ENCODE measurements around the gene PLA2G15. TPM values are rescaled to one million over a fixed set of nuclear protein-coding genes. Genes with fewer than 3 reads are reported as not detected.

The PLA2G15 gene
- total and polyA plus RNA-seq, 2 donors: 8.4 to 13.1 TPM

GRCh38 chr16:68244481-68244902 is 681 bp upstream of the PLA2G15 start:
- 11% methylated on average over 20 of the region's 20 CpGs for WGBS
- peak overlapping the region; percentile 75 to 89 for H3K4me3 ChIP-seq (ENCODE audit: low read length in 2 of 2)
- H3K27me3 ChIP-seq (ENCODE audit: control insufficient read depth in 2 of 2, insufficient read depth in 1 of 2, low read length in 1 of 2): no peaks in the 10 kb centered on the region
- DNase-seq (ENCODE audit: low read depth in 6 of 9, low spot score in 9 of 9): no peak
- H3K27ac ChIP-seq (ENCODE audit: low read depth in 1 of 2, low read length in 1 of 2): peak overlapping the region in 1 of 2 donors; percentile 26
- H3K9me3 ChIP-seq (ENCODE audit: control insufficient read depth in 2 of 2, insufficient read depth in 1 of 2, low read length in 1 of 2): peaks cover 0 to 5% of the 10 kb centered on the region in 2 donors
- peaks cover 11 to 13% of the 10 kb centered on the region in 2 donors for H3K36me3 ChIP-seq (ENCODE audit: control insufficient read depth in 2 of 2, insufficient read depth in 2 of 2, low read length in 1 of 2)
- H3K4me1 ChIP-seq (ENCODE audit: control insufficient read depth in 2 of 2, insufficient read depth in 2 of 2, low read length in 2 of 2): peaks cover 35 to 51% of the 10 kb centered on the region in 2 donors

DNA sequence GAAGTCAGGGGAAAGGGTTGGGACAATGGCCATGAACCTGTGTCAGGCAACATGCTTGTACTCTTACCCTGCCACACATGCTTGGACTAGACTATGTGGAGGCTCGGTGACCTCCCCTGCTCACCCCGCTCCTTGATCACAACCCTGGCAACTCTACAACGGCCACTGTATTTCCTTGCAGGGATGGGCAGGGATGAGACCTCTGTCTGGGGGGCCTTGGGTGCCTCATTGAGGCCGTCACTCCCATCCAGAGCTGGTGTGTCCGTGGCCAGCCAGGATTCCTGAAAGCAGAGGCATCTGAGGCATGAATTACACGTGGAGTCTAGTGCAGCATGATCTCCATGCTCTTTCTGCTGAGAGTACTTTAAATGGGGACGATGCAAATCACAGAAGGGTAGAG is 948 bp downstream of the PLA2G15 start:
- Histone ChIP-seq H3K4me1 (ENCODE audit: control insufficient read depth in 2 of 2, insufficient read depth in 2 of 2, low read length in 2 of 2) (peaks cover 37 to 52% of the 10 kb centered on the region in 2 donors), H3K9me3 (ENCODE audit: control insufficient read depth in 2 of 2, insufficient read depth in 1 of 2, low read length in 1 of 2) (no peaks in the 10 kb centered on the region), H3K27ac (ENCODE audit: low read depth in 1 of 2, low read length in 1 of 2) (no peak overlapping the region), H3K36me3 (ENCODE audit: control insufficient read depth in 2 of 2, insufficient read depth in 2 of 2, low read length in 1 of 2) (peaks cover 22 to 26% of the 10 kb centered on the region in 2 donors), H3K27me3 (ENCODE audit: control insufficient read depth in 2 of 2, insufficient read depth in 1 of 2, low read length in 1 of 2) (no peaks in the 10 kb centered on the region), H3K4me3 (ENCODE audit: low read length in 2 of 2) (peak overlapping the region; percentile 75 to 89)
- DNase-seq (ENCODE audit: low read depth in 6 of 9, low spot score in 9 of 9): no peak
- WGBS: 96% methylated on average over 7 of the region's 7 CpGs

DNA sequence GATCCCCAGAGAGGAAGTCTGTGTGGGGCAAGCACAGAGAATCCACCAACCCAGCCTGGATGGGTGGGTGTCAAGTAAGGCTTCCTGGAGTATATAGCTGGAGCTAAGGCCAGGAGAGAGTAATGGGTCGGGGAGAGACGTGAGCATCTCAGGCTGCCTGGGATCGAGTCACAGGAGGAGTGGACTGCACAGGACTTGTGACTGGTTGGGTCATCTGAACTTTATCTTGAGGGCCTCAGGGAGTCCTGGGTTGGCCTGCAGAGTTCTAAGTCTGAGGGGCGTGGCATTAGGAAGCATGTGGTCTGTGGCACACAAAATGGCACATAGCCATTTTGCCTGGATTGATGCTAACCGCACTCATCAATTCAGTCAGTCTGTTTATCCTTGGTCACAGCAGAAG is 1.5 kb downstream of the PLA2G15 start:
- Histone ChIP-seq H3K4me3 (ENCODE audit: low read length in 2 of 2) (no peak overlapping the region), H3K4me1 (ENCODE audit: control insufficient read depth in 2 of 2, insufficient read depth in 2 of 2, low read length in 2 of 2) (peaks cover 42 to 57% of the 10 kb centered on the region in 2 donors), H3K36me3 (ENCODE audit: control insufficient read depth in 2 of 2, insufficient read depth in 2 of 2, low read length in 1 of 2) (peaks cover 24 to 27% of the 10 kb centered on the region in 2 donors), H3K9me3 (ENCODE audit: control insufficient read depth in 2 of 2, insufficient read depth in 1 of 2, low read length in 1 of 2) (no peaks in the 10 kb centered on the region), H3K27ac (ENCODE audit: low read depth in 1 of 2, low read length in 1 of 2) (no peak overlapping the region), H3K27me3 (ENCODE audit: control insufficient read depth in 2 of 2, insufficient read depth in 1 of 2, low read length in 1 of 2) (no peaks in the 10 kb centered on the region)
- WGBS: 98% methylated on average over 5 of the region's 5 CpGs
- DNase-seq (ENCODE audit: low read depth in 6 of 9, low spot score in 9 of 9): no peak

DNA sequence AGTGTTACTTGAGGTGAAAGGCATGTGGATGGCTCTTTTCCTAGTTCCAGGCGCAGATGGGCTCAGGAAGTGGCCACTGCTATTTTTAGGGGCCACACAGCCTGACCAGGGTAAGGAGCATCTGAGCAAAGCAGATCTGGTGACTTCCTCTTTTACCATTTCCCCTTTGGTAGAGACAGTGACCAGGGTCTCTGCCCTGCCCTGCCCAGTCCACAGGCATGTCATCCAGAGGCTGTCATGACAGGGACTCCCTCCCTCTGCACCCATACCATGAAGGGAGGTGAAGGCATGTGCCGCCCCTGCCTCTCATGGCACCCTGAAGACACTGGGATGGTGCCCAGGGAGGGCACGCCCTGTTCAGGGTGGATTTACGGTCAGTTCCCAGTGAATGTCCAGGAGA is 2.2 kb downstream of the PLA2G15 start:
- H3K4me1 ChIP-seq (ENCODE audit: control insufficient read depth in 2 of 2, insufficient read depth in 2 of 2, low read length in 2 of 2): peaks cover 49 to 65% of the 10 kb centered on the region in 2 donors
- no peaks in the 10 kb centered on the region for H3K27me3 ChIP-seq (ENCODE audit: control insufficient read depth in 2 of 2, insufficient read depth in 1 of 2, low read length in 1 of 2)
- no peak overlapping the region for H3K4me3 ChIP-seq (ENCODE audit: low read length in 2 of 2)
- 96% methylated on average over 4 of the region's 4 CpGs for WGBS
- H3K9me3 ChIP-seq (ENCODE audit: control insufficient read depth in 2 of 2, insufficient read depth in 1 of 2, low read length in 1 of 2): no peaks in the 10 kb centered on the region
- H3K36me3 ChIP-seq (ENCODE audit: control insufficient read depth in 2 of 2, insufficient read depth in 2 of 2, low read length in 1 of 2): peaks cover 24 to 31% of the 10 kb centered on the region in 2 donors
- no peak for DNase-seq (ENCODE audit: low read depth in 6 of 9, low spot score in 9 of 9)
- no peak overlapping the region for H3K27ac ChIP-seq (ENCODE audit: low read depth in 1 of 2, low read length in 1 of 2)

GRCh38 chr16:68247932-68248331 is 2.8 kb downstream of the PLA2G15 start:
- no peak overlapping the region for H3K4me3 ChIP-seq (ENCODE audit: low read length in 2 of 2)
- WGBS: 96% methylated on average over 4 of the region's 4 CpGs
- H3K36me3 ChIP-seq (ENCODE audit: control insufficient read depth in 2 of 2, insufficient read depth in 2 of 2, low read length in 1 of 2): peaks cover 26 to 35% of the 10 kb centered on the region in 2 donors
- H3K27me3 ChIP-seq (ENCODE audit: control insufficient read depth in 2 of 2, insufficient read depth in 1 of 2, low read length in 1 of 2): no peaks in the 10 kb centered on the region
- peaks cover 54 to 70% of the 10 kb centered on the region in 2 donors for H3K4me1 ChIP-seq (ENCODE audit: control insufficient read depth in 2 of 2, insufficient read depth in 2 of 2, low read length in 2 of 2)
- no peak for DNase-seq (ENCODE audit: low read depth in 6 of 9, low spot score in 9 of 9)
- no peak overlapping the region for H3K27ac ChIP-seq (ENCODE audit: low read depth in 1 of 2, low read length in 1 of 2)
- H3K9me3 ChIP-seq (ENCODE audit: control insufficient read depth in 2 of 2, insufficient read depth in 1 of 2, low read length in 1 of 2): no peaks in the 10 kb centered on the region

DNA sequence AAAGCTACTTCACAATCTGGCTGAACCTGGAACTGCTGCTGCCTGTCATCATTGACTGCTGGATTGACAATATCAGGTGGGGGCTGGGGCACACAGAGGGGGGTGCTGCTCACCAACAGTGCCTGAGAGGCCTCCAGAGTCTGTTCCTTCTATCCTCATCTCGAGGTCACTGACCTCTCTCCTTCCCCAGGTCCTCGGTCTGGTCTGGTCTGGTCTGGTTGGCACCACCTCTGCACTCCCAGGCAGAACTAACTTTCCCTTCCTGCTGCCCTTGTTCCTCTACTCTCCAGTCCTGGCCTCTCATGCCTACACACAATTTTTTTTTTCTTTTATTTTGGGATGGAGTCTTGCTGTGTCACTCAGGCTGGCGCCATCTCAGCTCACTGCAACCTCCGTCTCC is 4.2 kb downstream of the PLA2G15 start:
- no peaks in the 10 kb centered on the region for H3K9me3 ChIP-seq (ENCODE audit: control insufficient read depth in 2 of 2, insufficient read depth in 1 of 2, low read length in 1 of 2)
- DNase-seq (ENCODE audit: low read depth in 6 of 9, low spot score in 9 of 9): no peak
- no peak overlapping the region for H3K4me3 ChIP-seq (ENCODE audit: low read length in 2 of 2)
- no peak overlapping the region for H3K27ac ChIP-seq (ENCODE audit: low read depth in 1 of 2, low read length in 1 of 2)
- peaks cover 38 to 47% of the 10 kb centered on the region in 2 donors for H3K36me3 ChIP-seq (ENCODE audit: control insufficient read depth in 2 of 2, insufficient read depth in 2 of 2, low read length in 1 of 2)
- 99% methylated on average over 4 of the region's 4 CpGs for WGBS
- no peaks in the 10 kb centered on the region for H3K27me3 ChIP-seq (ENCODE audit: control insufficient read depth in 2 of 2, insufficient read depth in 1 of 2, low read length in 1 of 2)
- peaks cover 51 to 78% of the 10 kb centered on the region in 2 donors for H3K4me1 ChIP-seq (ENCODE audit: control insufficient read depth in 2 of 2, insufficient read depth in 2 of 2, low read length in 2 of 2)

DNA sequence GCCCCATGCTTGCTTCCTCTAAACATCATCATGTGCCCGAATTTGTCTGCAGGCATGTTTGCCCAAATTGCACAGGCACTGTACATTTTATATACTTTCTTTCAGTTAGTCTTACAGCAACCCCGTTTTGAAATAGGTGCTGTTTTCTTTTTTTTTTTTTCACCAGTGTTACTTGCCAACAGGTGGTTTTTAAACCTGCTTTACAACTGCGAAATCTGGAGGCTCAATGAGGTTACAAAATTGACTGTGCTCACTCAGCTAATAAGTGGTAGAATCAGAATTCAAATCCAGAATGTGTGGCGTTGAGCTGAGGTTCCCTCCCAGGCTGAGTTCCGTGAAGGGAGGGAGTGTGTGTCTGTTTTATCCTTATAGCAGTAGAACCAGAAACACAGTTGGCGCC is 5.8 kb downstream of the PLA2G15 start:
- H3K4me1 ChIP-seq (ENCODE audit: control insufficient read depth in 2 of 2, insufficient read depth in 2 of 2, low read length in 2 of 2): peaks cover 44 to 83% of the 10 kb centered on the region in 2 donors
- WGBS: 91% methylated on average over 6 of the region's 6 CpGs
- H3K27me3 ChIP-seq (ENCODE audit: control insufficient read depth in 2 of 2, insufficient read depth in 1 of 2, low read length in 1 of 2): no peaks in the 10 kb centered on the region
- peak overlapping the region in 1 of 2 donors; percentile 96 for H3K27ac ChIP-seq (ENCODE audit: low read depth in 1 of 2, low read length in 1 of 2)
- H3K9me3 ChIP-seq (ENCODE audit: control insufficient read depth in 2 of 2, insufficient read depth in 1 of 2, low read length in 1 of 2): no peaks in the 10 kb centered on the region
- DNase-seq (ENCODE audit: low read depth in 6 of 9, low spot score in 9 of 9): no peak
- H3K36me3 ChIP-seq (ENCODE audit: control insufficient read depth in 2 of 2, insufficient read depth in 2 of 2, low read length in 1 of 2): peaks cover 53 to 63% of the 10 kb centered on the region in 2 donors
- H3K4me3 ChIP-seq (ENCODE audit: low read length in 2 of 2): no peak overlapping the region

GRCh38 chr16:68251832-68252231 is 6.7 kb downstream of the PLA2G15 start:
- no peaks in the 10 kb centered on the region for H3K27me3 ChIP-seq (ENCODE audit: control insufficient read depth in 2 of 2, insufficient read depth in 1 of 2, low read length in 1 of 2)
- peak in 2 of 9 donors; percentile 55 to 71 for DNase-seq (ENCODE audit: low read depth in 6 of 9, low spot score in 9 of 9)
- H3K36me3 ChIP-seq (ENCODE audit: control insufficient read depth in 2 of 2, insufficient read depth in 2 of 2, low read length in 1 of 2): peaks cover 56 to 68% of the 10 kb centered on the region in 2 donors
- 36% methylated on average over 5 of the region's 5 CpGs for WGBS
- H3K4me3 ChIP-seq (ENCODE audit: low read length in 2 of 2): no peak overlapping the region
- H3K27ac ChIP-seq (ENCODE audit: low read depth in 1 of 2, low read length in 1 of 2): peak overlapping the region; percentile 67 to 96
- peaks cover 43 to 83% of the 10 kb centered on the region in 2 donors for H3K4me1 ChIP-seq (ENCODE audit: control insufficient read depth in 2 of 2, insufficient read depth in 2 of 2, low read length in 2 of 2)
- H3K9me3 ChIP-seq (ENCODE audit: control insufficient read depth in 2 of 2, insufficient read depth in 1 of 2, low read length in 1 of 2): no peaks in the 10 kb centered on the region

- H3K9me3 ChIP-seq (ENCODE audit: control insufficient read depth in 2 of 2, insufficient read depth in 1 of 2, low read length in 1 of 2): no peaks in the 10 kb centered on the region
- WGBS: 92% methylated on average over 5 of the region's 5 CpGs
- peak overlapping the region in 1 of 2 donors; percentile 96 for H3K27ac ChIP-seq (ENCODE audit: low read depth in 1 of 2, low read length in 1 of 2)
- H3K4me3 ChIP-seq (ENCODE audit: low read length in 2 of 2): no peak overlapping the region
- no peak for DNase-seq (ENCODE audit: low read depth in 6 of 9, low spot score in 9 of 9)
- H3K27me3 ChIP-seq (ENCODE audit: control insufficient read depth in 2 of 2, insufficient read depth in 1 of 2, low read length in 1 of 2): no peaks in the 10 kb centered on the region
- peaks cover 43 to 83% of the 10 kb centered on the region in 2 donors for H3K4me1 ChIP-seq (ENCODE audit: control insufficient read depth in 2 of 2, insufficient read depth in 2 of 2, low read length in 2 of 2)
- H3K36me3 ChIP-seq (ENCODE audit: control insufficient read depth in 2 of 2, insufficient read depth in 2 of 2, low read length in 1 of 2): peaks cover 56 to 68% of the 10 kb centered on the region in 2 donors
Measured at GRCh38 chr16:68252383-68252782, 7.2 kb downstream of the PLA2G15 start.

Data from thymus (tissue), 11 donors.